Measurements from ENCODE around the gene PCDH9.

PCDH9 gene

DNA sequence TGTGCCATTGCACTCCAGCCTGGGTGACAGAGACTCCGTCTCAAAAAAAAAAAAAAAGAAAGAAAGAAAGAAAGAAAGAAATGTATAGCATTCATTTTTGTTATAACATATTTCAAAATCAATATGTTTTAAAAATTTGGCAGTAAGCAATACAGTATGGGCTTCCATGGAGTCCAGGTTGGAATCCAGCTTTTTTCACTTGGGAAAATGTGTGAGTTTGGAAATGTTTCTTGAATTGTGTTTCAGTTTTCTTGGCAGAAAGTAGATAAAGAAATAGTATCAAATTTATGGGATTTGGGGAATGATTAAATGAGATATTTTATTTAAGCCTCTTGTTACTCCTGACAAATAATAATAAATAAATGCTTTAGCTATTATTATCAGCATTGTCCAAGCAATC, 225.6 kb downstream of the PCDH9 start:
- H3K9me3 ChIP-seq (replicated peaks in 1 of 2; ENCODE audit: control insufficient read depth in 2 of 2, insufficient read depth in 1 of 2, low read depth in 1 of 2, low read length in 2 of 2): no peaks in the 10 kb centered on the region
- no peaks in the 10 kb centered on the region for H3K79me1 ChIP-seq (ENCODE audit: low read depth, low read length)
- no peak overlapping the region for H3K4ac ChIP-seq (ENCODE audit: low read length)
- no peak for DNase-seq (ENCODE audit: low spot score)
- no peak overlapping the region for H2AK5ac ChIP-seq (ENCODE audit: low read depth, low read length)
- H3K4me3 ChIP-seq (ENCODE audit: low read length in 2 of 2): no peak overlapping the region
- H3K27me3 ChIP-seq (ENCODE audit: control insufficient read depth in 3 of 3, insufficient read depth in 3 of 3, low read depth in 1 of 3, low read length in 3 of 3): no peaks in the 10 kb centered on the region
- H3K9ac ChIP-seq (ENCODE audit: low read depth, low read length, poor library complexity): no peak overlapping the region
- H2BK120ac ChIP-seq (ENCODE audit: low read depth, low read length): no peak overlapping the region
- H3K23ac ChIP-seq (ENCODE audit: low read depth, low read length, poor library complexity): no peak overlapping the region
- H3K36me3 ChIP-seq (replicated peaks in 1 of 2; ENCODE audit: control insufficient read depth in 2 of 2, insufficient read depth in 2 of 2, low read length in 2 of 2): no peaks in the 10 kb centered on the region
- no peak overlapping the region for H3K4me2 ChIP-seq (ENCODE audit: insufficient read depth, low read length, poor library complexity, severe bottlenecking)
- no peaks in the 10 kb centered on the region for H3K4me1 ChIP-seq (ENCODE audit: control insufficient read depth in 2 of 2, insufficient read depth in 1 of 2, low read depth in 1 of 2, low read length in 2 of 2)
- no peak overlapping the region for H3K18ac ChIP-seq (ENCODE audit: low read length)
- H2BK5ac ChIP-seq (ENCODE audit: low read length): no peak overlapping the region
- H4K8ac ChIP-seq (ENCODE audit: low read depth, low read length): no peak overlapping the region
- no peak overlapping the region for H3K14ac ChIP-seq (ENCODE audit: low read length)
- no peak overlapping the region for H2BK12ac ChIP-seq (ENCODE audit: low read length)
- H4K91ac ChIP-seq (ENCODE audit: low read depth, low read length, poor library complexity): no peak overlapping the region
- no peak overlapping the region for H2BK15ac ChIP-seq (ENCODE audit: low read length)
- H2AFZ ChIP-seq (ENCODE audit: low read length): no peak overlapping the region
- no peak overlapping the region for H3K27ac ChIP-seq (replicated peaks; ENCODE audit: low read length)
- no CpG with 5 or more reads among the region's 1 CpG for WGBS, 2 donors (ENCODE audit: extremely low coverage in 2 of 2, insufficient read length in 2 of 2, insufficient replicate concordance in 1 of 2)

DNA sequence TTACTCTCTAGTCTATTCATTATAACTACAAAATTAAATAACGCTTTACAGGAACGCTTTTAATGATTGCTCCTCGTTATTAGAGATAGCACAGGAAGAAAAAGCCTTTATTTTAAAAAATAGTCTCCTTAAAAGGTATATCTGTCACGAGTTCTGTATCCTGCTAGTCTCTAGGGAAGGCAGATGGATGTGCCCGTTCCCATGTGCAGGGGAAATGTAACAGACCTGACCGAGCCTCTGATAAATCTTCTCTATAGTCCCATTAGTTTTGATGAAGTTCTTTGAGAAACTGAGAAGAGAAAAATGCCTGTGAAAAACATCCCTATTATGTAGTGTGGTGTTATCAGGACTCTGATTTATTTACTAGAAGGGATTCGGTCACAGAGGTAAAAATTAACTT, 226.4 kb downstream of the PCDH9 start:
- WGBS, 2 donors (ENCODE audit: extremely low coverage in 2 of 2, insufficient read length in 2 of 2, insufficient replicate concordance in 1 of 2): no CpG with 5 or more reads among the region's 7 CpGs

GRCh38 chr13:67001363-67001762, 228.8 kb downstream of the PCDH9 start:
- Histone ChIP-seq H4K91ac (ENCODE audit: low read depth, low read length, poor library complexity) (no peak overlapping the region), H2BK15ac (ENCODE audit: low read length) (no peak overlapping the region), H4K8ac (ENCODE audit: low read depth, low read length) (no peak overlapping the region), H3K4ac (ENCODE audit: low read length) (no peak overlapping the region), H3K4me2 (ENCODE audit: insufficient read depth, low read length, poor library complexity, severe bottlenecking) (no peak overlapping the region), H3K27ac (replicated peaks; ENCODE audit: low read length) (no peak overlapping the region), H3K27me3 (ENCODE audit: control insufficient read depth in 3 of 3, insufficient read depth in 3 of 3, low read depth in 1 of 3, low read length in 3 of 3) (no peaks in the 10 kb centered on the region), H2BK5ac (ENCODE audit: low read length) (no peak overlapping the region), H3K18ac (ENCODE audit: low read length) (no peak overlapping the region), H2AFZ (ENCODE audit: low read length) (peak overlapping the region; percentile 27), H3K14ac (ENCODE audit: low read length) (no peak overlapping the region), H3K23ac (ENCODE audit: low read depth, low read length, poor library complexity) (no peak overlapping the region), H3K9me3 (replicated peaks in 1 of 2; ENCODE audit: control insufficient read depth in 2 of 2, insufficient read depth in 1 of 2, low read depth in 1 of 2, low read length in 2 of 2) (no peaks in the 10 kb centered on the region), H3K36me3 (replicated peaks in 1 of 2; ENCODE audit: control insufficient read depth in 2 of 2, insufficient read depth in 2 of 2, low read length in 2 of 2) (no peaks in the 10 kb centered on the region), H2BK12ac (ENCODE audit: low read length) (no peak overlapping the region), H3K79me1 (ENCODE audit: low read depth, low read length) (no peaks in the 10 kb centered on the region), H2AK5ac (ENCODE audit: low read depth, low read length) (no peak overlapping the region), H3K4me3 (ENCODE audit: low read length in 2 of 2) (no peak overlapping the region), H3K9ac (ENCODE audit: low read depth, low read length, poor library complexity) (no peak overlapping the region), H3K4me1 (ENCODE audit: control insufficient read depth in 2 of 2, insufficient read depth in 1 of 2, low read depth in 1 of 2, low read length in 2 of 2) (no peaks in the 10 kb centered on the region), H2BK120ac (ENCODE audit: low read depth, low read length) (no peak overlapping the region)
- WGBS, 2 donors (ENCODE audit: extremely low coverage in 2 of 2, insufficient read length in 2 of 2, insufficient replicate concordance in 1 of 2): no CpG with 5 or more reads among the region's 5 CpGs
- peak; percentile 20 for DNase-seq (ENCODE audit: low spot score)

More for the DNA sequence above, 226.4 kb downstream of the PCDH9 start:
- H3K27me3 ChIP-seq (ENCODE audit: control insufficient read depth in 3 of 3, insufficient read depth in 3 of 3, low read depth in 1 of 3, low read length in 3 of 3): no peaks in the 10 kb centered on the region
- no peak overlapping the region for H2BK15ac ChIP-seq (ENCODE audit: low read length)
- no peak overlapping the region for H2BK120ac ChIP-seq (ENCODE audit: low read depth, low read length)
- H3K27ac ChIP-seq (replicated peaks; ENCODE audit: low read length): no peak overlapping the region
- no peak overlapping the region for H3K23ac ChIP-seq (ENCODE audit: low read depth, low read length, poor library complexity)
- no peak overlapping the region for H4K8ac ChIP-seq (ENCODE audit: low read depth, low read length)
- no peak overlapping the region for H2BK5ac ChIP-seq (ENCODE audit: low read length)
- H3K9ac ChIP-seq (ENCODE audit: low read depth, low read length, poor library complexity): no peak overlapping the region
- no peak overlapping the region for H2AK5ac ChIP-seq (ENCODE audit: low read depth, low read length)
- H3K79me1 ChIP-seq (ENCODE audit: low read depth, low read length): no peaks in the 10 kb centered on the region
- no peak overlapping the region for H3K14ac ChIP-seq (ENCODE audit: low read length)
- H3K4ac ChIP-seq (ENCODE audit: low read length): no peak overlapping the region
- no peaks in the 10 kb centered on the region for H3K9me3 ChIP-seq (replicated peaks in 1 of 2; ENCODE audit: control insufficient read depth in 2 of 2, insufficient read depth in 1 of 2, low read depth in 1 of 2, low read length in 2 of 2)
- H4K91ac ChIP-seq (ENCODE audit: low read depth, low read length, poor library complexity): no peak overlapping the region
- H2BK12ac ChIP-seq (ENCODE audit: low read length): no peak overlapping the region
- no peak overlapping the region for H3K18ac ChIP-seq (ENCODE audit: low read length)
- H3K4me2 ChIP-seq (ENCODE audit: insufficient read depth, low read length, poor library complexity, severe bottlenecking): no peak overlapping the region
- no peak for DNase-seq (ENCODE audit: low spot score)
- no peak overlapping the region for H3K4me3 ChIP-seq (ENCODE audit: low read length in 2 of 2)
- no peak overlapping the region for H2AFZ ChIP-seq (ENCODE audit: low read length)
- no peaks in the 10 kb centered on the region for H3K4me1 ChIP-seq (ENCODE audit: control insufficient read depth in 2 of 2, insufficient read depth in 1 of 2, low read depth in 1 of 2, low read length in 2 of 2)
- no peaks in the 10 kb centered on the region for H3K36me3 ChIP-seq (replicated peaks in 1 of 2; ENCODE audit: control insufficient read depth in 2 of 2, insufficient read depth in 2 of 2, low read length in 2 of 2)

DNA sequence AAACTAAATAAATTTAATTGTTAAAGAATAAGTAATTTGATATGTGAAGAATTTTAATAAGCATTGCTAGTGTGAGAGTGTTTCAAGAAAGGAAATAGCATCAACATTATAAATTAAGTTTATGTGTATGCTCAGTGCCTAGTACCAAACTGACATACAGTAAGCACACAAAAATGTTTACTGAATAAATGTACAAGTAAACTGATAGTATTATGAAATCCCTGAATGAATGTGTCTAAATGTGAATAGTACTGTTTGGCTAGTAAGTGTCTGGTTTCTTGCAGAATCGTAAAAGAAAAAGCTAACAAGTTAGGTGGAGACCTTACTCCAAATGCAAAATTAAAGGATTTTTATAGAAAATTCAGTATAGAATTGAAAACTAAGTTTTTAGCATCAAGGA, 233.6 kb downstream of the PCDH9 start:
- no peak overlapping the region for H3K9ac ChIP-seq (ENCODE audit: low read depth, low read length, poor library complexity)
- H2BK15ac ChIP-seq (ENCODE audit: low read length): no peak overlapping the region
- no peak overlapping the region for H3K18ac ChIP-seq (ENCODE audit: low read length)
- H3K23ac ChIP-seq (ENCODE audit: low read depth, low read length, poor library complexity): no peak overlapping the region
- H3K14ac ChIP-seq (ENCODE audit: low read length): no peak overlapping the region
- no peak for DNase-seq (ENCODE audit: low spot score)
- H3K4me2 ChIP-seq (ENCODE audit: insufficient read depth, low read length, poor library complexity, severe bottlenecking): no peak overlapping the region
- no peak overlapping the region for H4K8ac ChIP-seq (ENCODE audit: low read depth, low read length)
- WGBS, 2 donors (ENCODE audit: extremely low coverage in 2 of 2, insufficient read length in 2 of 2, insufficient replicate concordance in 1 of 2): no CpG with 5 or more reads among the region's 1 CpG
- no peaks in the 10 kb centered on the region for H3K79me1 ChIP-seq (ENCODE audit: low read depth, low read length)
- H2BK120ac ChIP-seq (ENCODE audit: low read depth, low read length): no peak overlapping the region
- peaks cover 0 to 8% of the 10 kb centered on the region in 2 donors for H3K4me1 ChIP-seq (ENCODE audit: control insufficient read depth in 2 of 2, insufficient read depth in 1 of 2, low read depth in 1 of 2, low read length in 2 of 2)
- no peaks in the 10 kb centered on the region for H3K9me3 ChIP-seq (replicated peaks in 1 of 2; ENCODE audit: control insufficient read depth in 2 of 2, insufficient read depth in 1 of 2, low read depth in 1 of 2, low read length in 2 of 2)
- H2BK12ac ChIP-seq (ENCODE audit: low read length): no peak overlapping the region
- no peaks in the 10 kb centered on the region for H3K36me3 ChIP-seq (replicated peaks in 1 of 2; ENCODE audit: control insufficient read depth in 2 of 2, insufficient read depth in 2 of 2, low read length in 2 of 2)
- H3K4me3 ChIP-seq (ENCODE audit: low read length in 2 of 2): no peak overlapping the region
- H2AK5ac ChIP-seq (ENCODE audit: low read depth, low read length): no peak overlapping the region
- H3K27ac ChIP-seq (replicated peaks; ENCODE audit: low read length): no peak overlapping the region
- no peak overlapping the region for H2BK5ac ChIP-seq (ENCODE audit: low read length)
- no peak overlapping the region for H3K4ac ChIP-seq (ENCODE audit: low read length)
- H4K91ac ChIP-seq (ENCODE audit: low read depth, low read length, poor library complexity): no peak overlapping the region
- no peak overlapping the region for H2AFZ ChIP-seq (ENCODE audit: low read length)
- no peaks in the 10 kb centered on the region for H3K27me3 ChIP-seq (ENCODE audit: control insufficient read depth in 3 of 3, insufficient read depth in 3 of 3, low read depth in 1 of 3, low read length in 3 of 3)

Data from neuronal stem cell (in vitro differentiated cells).